Gastroesophageal sphincter (tissue), 4 donors: ENCODE results near the gene CCDC27. TPM values are rescaled to one million over a fixed set of nuclear protein-coding genes. Genes with fewer than 3 reads are reported as not detected.

Source experiments
- ATAC-seq: fragments of 150-250 bp; one replicate; pipeline ENCODE4 v1.9.1; 2016; ENCODE audit warnings: mild to moderate bottlenecking, moderate library complexity
- H3K27ac ChIP-seq, 4 donors: fragments of 200-600 bp; sonication (generic) in 3 of 4; 1 replicate in 3 of 4; 2 replicates in 1 of 4; pipeline ENCODE4 v1.5.1; 2016 to 2019
- H3K27me3 ChIP-seq: fragments of 200-600 bp; sonication (generic); one replicate; pipeline ENCODE4 v1.5.1; 2019
- H3K36me3 ChIP-seq, 2 donors: fragments of 200-600 bp; sonication (generic); one replicate each; pipeline ENCODE4 v1.5.1; 2019; ENCODE audit warnings: control low read depth in 1 of 2
- H3K4me1 ChIP-seq, 3 donors: fragments of 200-600 bp; sonication (generic); 1 replicate in 2 of 3; 2 replicates in 1 of 3; pipeline ENCODE4 v1.5.1; 2016 to 2019; ENCODE audit warnings: control low read depth in 2 of 3
- H3K4me3 ChIP-seq, 2 donors: fragments of 200-600 bp; sonication (generic); one replicate each; pipeline ENCODE4 v1.5.1; 2019; ENCODE audit warnings: mild to moderate bottlenecking in 1 of 2, moderate library complexity in 1 of 2
- H3K9me3 ChIP-seq, 3 donors: fragments of 200-600 bp; sonication (generic); one replicate each; pipeline ENCODE4 v1.5.1; 2017 to 2019; ENCODE audit warnings: control low read depth in 2 of 3
- EP300 ChIP-seq: sonication (generic); formaldehyde crosslinking; IDR thresholded peaks from one replicate; pipeline ENCODE4 v1.6.1; 2017; ENCODE audit warnings: antibody characterized with exemption, mild to moderate bottlenecking
- POLR2A ChIP-seq, 2 donors: fragments of 450-650 bp; IDR thresholded peaks; one replicate each; pipeline ENCODE4 v1.6.1; 2017; ENCODE audit warnings: antibody characterized with exemption in 2 of 2, mild to moderate bottlenecking in 2 of 2, moderate library complexity in 1 of 2
- POLR2AphosphoS5 ChIP-seq: sonication (generic); formaldehyde crosslinking; IDR thresholded peaks from one replicate; pipeline ENCODE4 v1.6.1; 2017; ENCODE audit warnings: antibody characterized with exemption
- WGBS, 2 donors: methylation state at CpG; one replicate each; pipeline ENCODE4 v1.1.5; 2018; ENCODE audit warnings: low coverage in 1 of 2; 5-methylcytosine and 5-hydroxymethylcytosine counted together
- total RNA-seq, 4 donors: library from RNA; depleted of rRNA; stranded (reverse); fragments of >200 nt; gene quantifications; one replicate each; pipeline ENCODE4 v1.1.0, GENCODE V29; 2016
- TF ChIP-seq, protein P1 (sequence below), 4 experiments: fragments of 200-600 bp in 2 of 4; fragments of 450-650 bp in 2 of 4; sonication (generic) in 1 of 4; IDR thresholded peaks; one replicate each; pipeline ENCODE4 v1.5.1; 2017 to 2019; ENCODE audit warnings: antibody characterized with exemption in 4 of 4, mild to moderate bottlenecking in 2 of 4, moderate library complexity in 2 of 4

CCDC27 gene
- total RNA-seq, 4 donors from 2014 or later, result not detected

DNA sequence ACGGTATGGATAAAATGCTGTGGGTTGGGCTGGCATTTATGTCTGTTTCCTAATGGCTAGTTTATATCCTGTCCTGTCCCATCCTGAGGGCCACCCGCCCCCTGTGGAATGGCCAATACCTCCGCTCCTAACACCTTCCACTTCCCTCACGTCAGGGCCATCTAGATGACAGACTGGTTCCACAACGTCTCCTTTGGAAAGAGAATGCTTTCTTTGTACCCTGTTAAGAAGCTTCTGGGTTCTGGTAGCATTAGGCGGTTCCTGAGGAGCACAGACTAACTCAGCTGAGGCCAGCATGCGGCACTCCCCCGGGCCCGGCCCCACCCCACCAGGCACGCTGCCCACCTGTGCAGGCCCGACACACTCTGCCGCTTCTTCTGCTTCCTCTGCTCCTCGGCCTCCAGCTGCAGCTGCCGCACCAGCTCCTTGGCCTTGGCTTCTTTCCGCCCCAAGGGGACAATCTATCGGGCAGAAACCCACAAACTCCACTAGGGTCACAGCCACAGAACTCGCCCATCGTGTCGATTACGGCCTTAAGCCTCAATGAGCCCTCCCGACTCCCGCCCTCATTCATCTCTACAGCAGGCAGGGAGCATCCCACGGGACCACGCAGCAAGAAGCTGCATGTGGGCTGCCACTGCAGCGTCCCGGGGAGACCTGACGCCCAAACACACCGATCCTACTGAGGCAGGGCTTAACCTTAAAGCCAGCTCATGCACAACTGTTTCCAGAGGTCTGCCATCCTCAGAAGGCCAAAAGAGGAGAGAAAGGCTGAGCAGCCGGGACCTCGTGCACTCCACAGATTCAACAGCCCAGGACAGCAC, 31.6 kb downstream of the CCDC27 start:
- no peaks in the 10 kb centered on the region for H3K9me3 ChIP-seq
- H3K27me3 ChIP-seq, result no peaks in the 10 kb centered on the region
- no peak overlapping the region for H3K4me3 ChIP-seq
- no peak for ATAC-seq
- 87 to 100% methylated on average over 2 to 10 of the region's 30 CpGs for WGBS, 2 donors
- TF ChIP-seq POLR2AphosphoS5 (no peak), EP300 (no peak), POLR2A (IDR thresholded peaks at IDR 0.05) (no peak)
- TF ChIP-seq, protein P1, sequence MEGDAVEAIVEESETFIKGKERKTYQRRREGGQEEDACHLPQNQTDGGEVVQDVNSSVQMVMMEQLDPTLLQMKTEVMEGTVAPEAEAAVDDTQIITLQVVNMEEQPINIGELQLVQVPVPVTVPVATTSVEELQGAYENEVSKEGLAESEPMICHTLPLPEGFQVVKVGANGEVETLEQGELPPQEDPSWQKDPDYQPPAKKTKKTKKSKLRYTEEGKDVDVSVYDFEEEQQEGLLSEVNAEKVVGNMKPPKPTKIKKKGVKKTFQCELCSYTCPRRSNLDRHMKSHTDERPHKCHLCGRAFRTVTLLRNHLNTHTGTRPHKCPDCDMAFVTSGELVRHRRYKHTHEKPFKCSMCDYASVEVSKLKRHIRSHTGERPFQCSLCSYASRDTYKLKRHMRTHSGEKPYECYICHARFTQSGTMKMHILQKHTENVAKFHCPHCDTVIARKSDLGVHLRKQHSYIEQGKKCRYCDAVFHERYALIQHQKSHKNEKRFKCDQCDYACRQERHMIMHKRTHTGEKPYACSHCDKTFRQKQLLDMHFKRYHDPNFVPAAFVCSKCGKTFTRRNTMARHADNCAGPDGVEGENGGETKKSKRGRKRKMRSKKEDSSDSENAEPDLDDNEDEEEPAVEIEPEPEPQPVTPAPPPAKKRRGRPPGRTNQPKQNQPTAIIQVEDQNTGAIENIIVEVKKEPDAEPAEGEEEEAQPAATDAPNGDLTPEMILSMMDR (IDR thresholded peaks at IDR 0.05), result no peak
- H3K4me1 ChIP-seq, result peaks cover 0 to 15% (median 0%) of the 10 kb centered on the region in 3 donors
- H3K27ac ChIP-seq, result no peak overlapping the region
- H3K36me3 ChIP-seq, result peaks cover 0 to 98% of the 10 kb centered on the region in 2 donors

DNA sequence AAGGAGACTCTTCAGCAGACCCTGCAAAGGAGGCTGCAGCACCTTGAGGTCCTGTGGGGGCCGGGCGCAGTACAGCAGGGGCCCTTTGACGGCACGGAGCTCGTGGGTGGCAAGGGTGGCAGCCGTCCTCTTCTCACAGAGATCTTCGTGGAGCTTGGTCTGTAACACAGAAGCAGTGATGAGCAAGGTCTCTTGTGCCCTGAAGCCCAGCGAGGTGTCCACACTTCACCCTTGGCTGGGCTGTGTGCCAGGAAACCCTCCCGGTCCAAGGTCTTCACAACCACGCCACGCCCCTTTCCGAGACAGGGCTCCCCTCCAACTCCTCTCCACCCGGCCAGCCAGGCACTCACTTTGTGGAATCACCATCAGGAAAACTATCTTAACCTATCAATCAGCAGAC, 32.8 kb downstream of the CCDC27 start:
- ATAC-seq, result no peak
- TF ChIP-seq POLR2A (IDR thresholded peaks at IDR 0.05) (no peak), POLR2AphosphoS5 (no peak), EP300 (no peak)
- TF ChIP-seq, protein P1 (IDR thresholded peaks at IDR 0.05), result no peak
- Histone ChIP-seq H3K9me3 (no peaks in the 10 kb centered on the region), H3K27ac (no peak overlapping the region), H3K4me3 (no peak overlapping the region), H3K36me3 (peaks cover 0 to 98% of the 10 kb centered on the region in 2 donors), H3K27me3 (no peaks in the 10 kb centered on the region), H3K4me1 (peaks cover 0 to 27% (median 0%) of the 10 kb centered on the region in 3 donors)
- WGBS, 2 donors, result 74% methylated on average over 8 of the region's 13 CpGs; no CpG with 5 or more reads in 1 of the 2 donors

DNA sequence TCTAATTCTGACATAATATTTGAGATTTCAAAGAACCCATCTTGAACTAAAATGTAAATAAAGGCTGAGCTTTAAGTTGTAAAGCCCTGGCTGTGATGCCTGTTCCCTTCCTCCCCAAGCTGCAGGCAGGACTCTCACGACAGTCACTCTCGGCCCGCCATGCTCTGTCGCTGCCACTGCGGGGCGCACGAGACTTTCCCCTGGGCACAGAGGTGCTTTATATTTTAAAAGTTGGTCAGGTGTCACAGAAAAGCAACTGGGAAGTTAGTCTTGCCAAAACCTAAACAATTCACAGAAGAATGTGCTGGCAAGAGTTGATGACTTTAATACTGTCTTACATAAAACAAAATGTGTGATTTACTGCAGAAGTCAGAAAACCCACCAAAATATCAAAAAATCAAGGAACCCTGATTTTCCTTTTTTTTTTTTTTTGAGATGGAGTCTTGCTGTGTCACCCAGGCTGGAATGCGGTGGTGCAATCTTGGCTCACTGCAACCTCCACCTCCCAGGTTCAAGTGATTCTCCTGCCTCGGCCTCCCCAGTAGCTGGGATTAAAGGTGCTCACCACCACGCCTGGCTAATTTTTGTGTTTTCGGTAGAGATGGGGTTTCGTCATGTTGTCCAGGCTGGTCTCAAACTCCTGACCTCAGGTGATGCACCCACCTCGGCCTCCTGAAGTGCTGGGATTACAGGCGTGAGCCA, 33.4 kb downstream of the CCDC27 start:
- H3K27me3 ChIP-seq, result no peaks in the 10 kb centered on the region
- H3K27ac ChIP-seq, result no peak overlapping the region
- TF ChIP-seq, protein P1 (IDR thresholded peaks at IDR 0.05), result peak in 3 of 4 experiments; percentile 4 to 49 (median 17)
- no peak for TF ChIP-seq POLR2AphosphoS5
- ATAC-seq, result no peak
- no peak overlapping the region for H3K4me3 ChIP-seq
- H3K9me3 ChIP-seq, result no peaks in the 10 kb centered on the region
- 55 to 68% methylated on average over 5 to 11 of the region's 14 CpGs for WGBS, 2 donors
- peaks cover 0 to 98% of the 10 kb centered on the region in 2 donors for H3K36me3 ChIP-seq
- H3K4me1 ChIP-seq, result peaks cover 0 to 32% (median 0%) of the 10 kb centered on the region in 3 donors

DNA sequence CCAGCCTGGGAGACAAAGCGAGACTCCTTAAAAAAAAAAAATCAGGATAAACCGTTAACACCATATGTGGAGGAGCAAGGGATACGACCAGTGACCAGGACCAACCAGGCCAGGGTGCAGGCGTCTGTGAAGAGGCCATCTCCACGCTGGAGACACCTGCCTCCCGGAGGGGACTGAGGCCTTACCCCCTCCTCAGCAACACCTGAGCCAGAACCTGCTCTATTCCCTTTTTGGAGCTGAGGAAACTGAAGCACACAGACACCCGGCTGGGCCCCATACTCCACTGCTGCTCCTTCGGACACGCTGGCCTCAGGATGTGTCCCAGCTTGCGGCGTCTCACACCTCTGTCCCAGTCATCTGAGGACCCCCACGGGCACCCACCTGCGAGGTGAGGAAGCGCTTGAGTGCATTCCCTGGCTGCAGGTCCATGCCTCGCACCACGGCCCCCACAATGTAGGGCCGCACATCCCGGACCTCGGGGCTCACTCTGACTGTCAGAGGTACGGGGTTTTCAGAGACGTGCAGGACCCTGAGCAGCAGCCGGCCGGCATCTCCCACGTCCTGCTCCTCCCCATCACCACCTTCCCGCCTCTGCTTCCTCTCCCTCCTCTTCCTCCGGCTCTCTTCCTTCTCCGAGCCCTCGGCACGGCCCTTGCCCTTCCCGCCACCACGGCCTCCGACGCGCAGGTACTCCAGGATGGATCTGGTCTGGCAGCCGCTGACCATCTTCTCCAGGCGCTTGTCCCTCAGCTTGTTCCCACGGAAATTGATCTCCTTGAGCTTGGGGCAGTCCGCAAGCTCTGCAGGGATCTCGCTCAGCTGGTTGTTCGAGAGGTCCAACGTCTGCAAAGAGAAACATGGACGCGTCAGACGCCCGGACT, 34.5 kb downstream of the CCDC27 start:
- TF ChIP-seq POLR2AphosphoS5 (no peak), POLR2A (IDR thresholded peaks at IDR 0.05) (no peak), EP300 (no peak)
- TF ChIP-seq, protein P1 (IDR thresholded peaks at IDR 0.05), result no peak

More for the DNA sequence above, 34.5 kb downstream of the CCDC27 start:
- H3K4me1 ChIP-seq, result peaks cover 0 to 43% (median 0%) of the 10 kb centered on the region in 3 donors
- no peak for ATAC-seq
- peaks cover 0 to 97% of the 10 kb centered on the region in 2 donors for H3K36me3 ChIP-seq
- no peaks in the 10 kb centered on the region for H3K27me3 ChIP-seq
- H3K9me3 ChIP-seq, result no peaks in the 10 kb centered on the region
- no peak overlapping the region for H3K4me3 ChIP-seq
- 80 to 87% methylated on average over 2 to 22 of the region's 45 CpGs for WGBS, 2 donors
- no peak overlapping the region for H3K27ac ChIP-seq
